ENCODE measurements around the gene ARID3A.

Gene ARID3A

DNA sequence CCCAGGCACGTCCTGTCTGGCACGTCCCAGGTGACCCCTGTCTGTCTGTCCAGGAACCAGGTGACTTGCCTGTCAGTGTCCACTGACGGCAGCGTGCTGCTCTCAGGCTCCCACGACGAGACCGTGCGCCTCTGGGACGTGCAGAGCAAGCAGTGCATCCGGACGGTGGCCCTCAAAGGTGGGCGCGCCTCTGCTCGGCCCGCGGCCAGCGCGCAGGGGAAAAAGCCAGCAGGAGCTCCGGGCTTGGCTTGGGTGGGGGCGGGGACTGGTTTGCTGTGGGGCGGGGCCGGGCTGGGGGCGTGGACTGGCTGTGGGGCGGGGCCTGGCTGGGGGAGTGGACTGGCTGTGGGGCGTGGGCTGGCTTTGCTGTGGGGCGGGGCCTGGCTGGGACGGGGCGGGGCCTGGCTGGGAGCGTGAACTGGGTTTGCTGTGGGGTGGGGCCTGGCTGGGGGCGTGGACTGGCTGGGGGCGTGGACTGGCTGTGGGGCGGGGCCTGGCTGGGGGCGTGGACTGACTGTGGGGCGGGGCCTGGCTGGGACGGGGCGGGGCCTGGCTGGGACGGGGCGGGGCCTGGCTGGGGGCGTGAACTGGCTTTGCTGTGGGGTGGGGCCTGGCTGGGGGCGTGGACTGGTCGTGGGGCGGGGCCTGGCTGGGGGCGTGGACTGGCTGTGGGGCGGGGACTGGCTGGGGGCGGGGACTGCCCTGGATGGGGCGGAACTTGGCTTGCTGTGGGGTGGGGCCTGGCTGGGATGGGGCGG, 65.5 kb downstream of the ARID3A start:
- DNase-seq, result no peak

DNA sequence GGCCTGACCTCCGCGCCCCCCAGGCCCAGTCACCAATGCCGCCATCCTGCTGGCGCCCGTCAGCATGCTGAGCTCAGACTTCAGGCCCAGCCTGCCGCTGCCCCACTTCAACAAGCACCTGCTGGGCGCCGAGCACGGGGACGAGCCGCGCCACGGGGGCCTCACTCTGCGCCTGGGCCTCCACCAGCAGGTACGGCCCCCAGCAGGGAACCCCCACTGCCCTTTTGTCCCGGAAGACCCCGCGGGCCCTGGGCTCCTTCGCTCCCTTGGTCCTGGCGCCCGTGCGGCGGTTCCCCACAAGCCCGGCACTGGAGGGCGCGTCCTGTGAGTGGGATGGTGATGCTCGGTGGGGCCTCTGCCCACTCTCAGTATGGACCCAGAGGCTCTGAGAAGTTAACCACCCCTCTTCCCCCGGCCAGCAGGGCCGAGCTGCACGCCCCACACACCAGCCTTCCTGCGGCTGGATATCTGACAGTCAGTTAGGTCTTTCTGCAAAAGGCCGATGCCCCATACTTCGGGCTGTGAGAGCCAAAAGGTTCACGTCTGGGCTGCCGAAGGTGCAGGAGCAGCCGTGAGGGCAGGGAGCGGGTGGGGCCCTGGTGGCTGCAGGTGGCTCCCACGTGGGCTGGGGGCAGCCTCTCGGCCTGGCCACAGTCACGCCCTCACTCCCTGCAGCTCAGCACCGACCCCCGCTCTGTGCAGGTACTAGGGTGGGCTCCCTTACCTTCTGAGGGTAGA, 66.3 kb downstream of the ARID3A start:
- DNase-seq, result no peak

DNA sequence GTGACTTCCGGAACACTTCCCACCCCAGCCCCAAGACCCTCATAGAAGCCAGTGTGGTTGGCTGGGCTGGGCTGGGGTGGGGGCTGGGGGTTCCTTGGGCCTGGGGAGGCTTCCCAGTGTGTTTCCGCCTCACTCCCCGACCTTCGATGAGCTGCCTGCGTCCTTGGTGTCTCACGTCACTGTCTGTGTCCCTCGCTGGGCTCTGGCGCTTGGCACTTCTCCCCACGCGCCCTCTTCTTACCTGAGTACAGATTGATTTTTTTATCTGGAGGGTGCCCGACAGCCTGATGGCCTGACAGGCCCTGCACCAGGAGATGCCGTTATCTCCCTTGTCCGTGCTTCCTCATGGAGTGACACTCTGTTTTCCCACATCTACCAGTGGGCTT, 66.8 kb downstream of the ARID3A start:
- no peak for DNase-seq

DNA sequence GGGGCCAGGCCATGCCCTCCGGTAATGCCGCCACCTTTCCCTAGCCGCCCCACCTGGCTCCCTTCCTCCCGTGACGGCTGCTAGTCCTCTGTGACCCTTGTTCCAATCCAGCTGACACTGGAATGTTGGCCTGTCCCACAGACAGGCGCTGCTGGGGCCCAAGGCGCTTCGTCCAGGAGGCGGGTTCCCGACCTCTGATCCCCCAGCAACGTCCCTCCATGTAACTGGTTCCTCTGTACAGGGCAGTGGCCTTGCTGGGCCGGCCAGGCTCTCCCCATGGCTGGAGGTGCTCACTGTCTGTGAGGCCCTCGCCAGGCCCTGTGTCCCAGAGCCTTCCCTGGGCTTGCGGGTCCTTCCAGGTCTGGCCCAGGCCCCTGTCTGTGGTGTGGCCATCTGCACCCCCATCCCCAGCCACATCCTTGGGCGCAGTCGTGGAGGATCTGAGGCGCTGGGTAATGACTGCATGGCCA, 67.6 kb downstream of the ARID3A start:
- DNase-seq, result no peak

DNA sequence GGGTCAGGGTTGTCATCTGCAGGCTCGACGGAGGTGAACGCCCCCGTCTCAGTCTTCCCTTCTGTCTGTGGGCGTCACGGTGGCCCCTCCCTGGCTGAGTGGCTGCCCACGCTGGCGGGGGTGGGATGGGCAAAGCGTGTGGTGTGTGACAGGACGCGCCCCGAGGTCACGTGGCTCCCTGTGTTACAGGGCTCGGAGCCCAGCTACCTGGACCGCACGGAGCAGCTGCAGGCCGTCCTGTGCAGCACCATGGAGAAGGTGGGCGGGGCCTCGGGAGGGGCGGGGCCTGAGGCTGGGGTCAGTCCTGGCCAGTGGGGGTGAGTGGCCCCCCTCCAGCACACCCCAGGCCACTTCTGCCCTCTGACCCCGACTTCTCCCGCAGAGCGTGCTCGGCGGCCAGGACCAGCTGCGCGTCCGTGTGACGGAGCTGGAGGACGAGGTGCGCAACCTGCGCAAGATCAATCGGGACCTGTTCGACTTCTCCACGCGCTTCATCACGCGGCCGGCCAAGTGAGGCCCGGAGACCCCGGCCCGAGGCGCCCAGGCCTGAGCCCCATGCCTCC, 68.1 kb downstream of the ARID3A start:
- no peak for DNase-seq

DNA sequence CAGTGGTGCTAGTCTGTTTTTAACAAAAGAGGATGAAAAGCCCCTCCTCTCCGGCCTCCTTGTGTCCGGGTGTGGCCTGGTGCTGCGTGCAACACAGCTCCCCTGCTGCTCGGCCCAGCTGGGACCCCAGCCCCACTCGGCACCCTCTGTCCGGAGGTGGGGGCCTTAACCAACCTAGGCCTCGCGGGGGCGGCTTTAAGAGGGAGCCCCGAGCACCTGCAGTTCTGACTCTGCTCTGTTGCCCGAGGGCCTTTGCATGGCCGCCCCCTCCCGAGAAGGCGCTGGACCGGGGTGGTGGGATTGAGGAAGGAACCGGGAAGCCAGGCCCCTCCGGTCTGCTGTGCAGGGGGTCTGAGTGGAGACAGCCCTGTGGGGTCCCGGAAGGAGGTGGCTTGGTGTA, 68.7 kb downstream of the ARID3A start:
- no peak for DNase-seq

DNA sequence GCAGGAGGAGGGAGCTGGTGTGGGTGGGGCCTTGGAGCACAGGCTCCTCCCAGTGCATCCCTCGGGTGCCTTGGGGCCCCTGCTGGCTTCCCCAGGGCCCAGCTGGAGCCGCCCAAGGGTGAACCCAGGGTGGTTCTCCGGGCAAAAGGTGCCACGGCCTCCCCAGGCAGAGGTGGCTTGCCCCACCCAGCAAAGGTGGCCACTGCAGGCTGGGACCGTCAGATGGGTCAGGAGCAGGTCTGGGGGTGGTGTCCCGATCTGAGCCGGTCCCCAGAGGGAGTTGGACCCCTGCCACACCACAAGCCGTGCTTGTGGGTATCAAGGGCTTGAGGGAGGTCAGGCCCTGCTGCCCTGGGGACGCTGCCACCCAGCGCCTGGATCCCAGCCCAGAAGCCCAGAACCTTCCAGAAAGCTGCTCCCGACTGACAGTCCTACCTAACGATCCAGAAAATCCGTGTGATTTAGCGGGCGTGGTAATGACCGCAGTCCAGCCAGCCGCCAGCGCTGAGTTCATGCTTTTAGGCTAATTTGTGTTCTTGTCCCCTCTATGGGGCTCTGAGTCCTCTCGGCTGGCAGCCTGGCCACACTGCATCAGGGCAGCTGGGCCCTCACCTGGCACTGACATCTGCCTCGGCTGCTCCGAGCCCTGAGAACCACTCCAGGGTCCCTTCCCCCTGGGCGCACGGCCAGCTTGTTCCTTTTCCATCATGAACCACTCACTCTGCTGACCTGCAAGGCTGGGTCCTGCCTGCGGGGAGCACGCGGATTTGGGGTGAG, 69.4 kb downstream of the ARID3A start:
- no peak for DNase-seq

DNA sequence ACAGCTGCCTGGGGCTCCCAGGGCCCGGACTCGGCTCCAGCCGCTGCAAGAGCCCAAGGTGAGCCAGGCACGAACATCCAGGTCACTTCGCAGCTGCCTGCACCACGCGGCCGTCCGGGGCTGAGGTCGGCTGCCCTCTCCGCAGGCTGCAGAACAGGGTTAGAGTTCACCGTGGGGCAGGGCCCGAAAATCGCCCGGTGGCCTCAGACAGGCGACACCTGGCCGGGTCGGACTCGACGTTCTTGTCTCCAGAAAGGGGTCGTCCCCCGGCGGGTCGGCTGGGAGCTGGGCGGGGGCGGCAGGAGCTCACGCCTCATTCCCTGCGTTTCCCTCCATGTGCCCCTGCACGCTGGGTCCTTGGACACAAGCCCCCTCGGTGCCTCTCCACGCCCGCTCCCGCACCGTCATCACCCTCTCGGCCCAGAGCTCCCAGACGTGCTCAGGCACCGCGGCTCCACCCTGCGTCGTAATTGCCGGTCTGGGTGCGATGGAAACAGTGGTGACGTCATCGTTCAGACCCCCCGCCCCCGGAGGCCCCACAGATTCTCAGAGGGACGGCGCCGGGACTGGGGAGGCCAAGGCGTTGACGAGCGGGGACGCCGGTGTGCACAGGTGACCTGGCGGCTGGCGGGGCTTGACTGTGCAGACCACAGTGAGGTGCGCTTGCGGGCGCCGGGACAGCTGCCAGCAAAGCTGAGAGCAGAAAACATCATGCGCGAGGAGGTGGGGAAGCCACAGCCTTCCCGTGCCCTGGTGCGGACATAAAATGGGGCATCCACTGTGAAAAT, 70.4 kb downstream of the ARID3A start:
- DNase-seq, result no peak

DNA sequence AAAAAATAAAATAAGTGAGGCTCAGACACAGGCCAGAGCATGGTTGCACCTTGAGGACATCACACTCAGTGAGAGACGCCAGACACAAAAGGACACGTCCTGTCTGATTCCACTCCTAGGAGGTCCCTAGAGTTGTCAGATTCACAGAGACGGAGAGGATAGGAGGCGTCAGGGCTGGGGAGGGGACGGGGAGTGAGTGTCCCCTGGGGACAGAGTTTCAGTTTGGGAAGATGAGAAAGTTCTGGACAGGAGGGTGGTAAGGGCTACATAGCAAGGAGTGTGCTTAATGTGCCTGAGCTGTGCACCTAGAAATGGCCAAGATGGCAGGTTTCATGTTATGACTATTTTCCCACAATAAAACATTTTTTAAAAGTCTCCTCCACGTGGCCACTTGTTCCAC, 72.2 kb downstream of the ARID3A start:
- DNase-seq, result no peak

DNA sequence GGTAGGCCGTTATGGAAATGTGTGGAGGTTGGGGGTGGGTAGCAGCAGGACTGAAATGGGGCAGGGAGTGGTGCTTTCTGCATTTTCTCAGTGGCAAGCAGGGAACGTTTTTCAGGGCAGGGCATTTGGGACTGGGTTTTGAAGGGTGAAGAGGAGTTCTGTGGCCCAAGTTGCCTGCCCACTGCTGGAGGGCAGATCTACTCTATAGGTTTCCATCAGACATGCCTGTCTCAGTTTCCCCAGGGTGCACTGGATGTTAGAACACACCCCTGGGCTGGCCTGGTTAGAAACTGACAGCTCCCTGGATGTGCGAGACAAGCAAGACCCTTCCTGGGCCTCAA, 73.5 kb downstream of the ARID3A start:
- DNase-seq, result no peak

DNA sequence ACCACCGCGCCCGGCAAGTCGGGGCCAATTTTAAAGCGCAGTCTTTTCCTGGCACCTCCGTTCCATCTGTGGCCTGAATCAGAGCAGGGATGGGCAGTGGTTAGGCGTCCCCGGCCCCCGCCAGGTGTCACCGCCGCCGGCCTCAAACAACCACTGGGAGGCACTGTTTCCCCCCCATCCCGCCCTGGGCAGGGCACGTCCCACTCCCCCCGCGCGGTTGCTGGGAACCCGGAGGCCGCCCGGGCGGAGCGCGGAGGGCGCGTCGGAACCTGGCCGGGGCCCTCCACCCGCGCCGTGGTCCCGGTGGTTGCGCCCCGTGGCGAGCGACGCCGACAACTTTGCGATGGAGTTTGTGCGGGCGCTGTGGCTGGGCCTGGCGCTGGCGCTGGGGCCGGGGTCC, 74.3 kb downstream of the ARID3A start, which contains the start of gene GRIN3B:
TSS of gene GRIN3B (plus strand) at position 325 of the 400 bp plus-strand sequence. CDS start at position 344, 19 bp downstream.
- DNase-seq, result no peak

DNA sequence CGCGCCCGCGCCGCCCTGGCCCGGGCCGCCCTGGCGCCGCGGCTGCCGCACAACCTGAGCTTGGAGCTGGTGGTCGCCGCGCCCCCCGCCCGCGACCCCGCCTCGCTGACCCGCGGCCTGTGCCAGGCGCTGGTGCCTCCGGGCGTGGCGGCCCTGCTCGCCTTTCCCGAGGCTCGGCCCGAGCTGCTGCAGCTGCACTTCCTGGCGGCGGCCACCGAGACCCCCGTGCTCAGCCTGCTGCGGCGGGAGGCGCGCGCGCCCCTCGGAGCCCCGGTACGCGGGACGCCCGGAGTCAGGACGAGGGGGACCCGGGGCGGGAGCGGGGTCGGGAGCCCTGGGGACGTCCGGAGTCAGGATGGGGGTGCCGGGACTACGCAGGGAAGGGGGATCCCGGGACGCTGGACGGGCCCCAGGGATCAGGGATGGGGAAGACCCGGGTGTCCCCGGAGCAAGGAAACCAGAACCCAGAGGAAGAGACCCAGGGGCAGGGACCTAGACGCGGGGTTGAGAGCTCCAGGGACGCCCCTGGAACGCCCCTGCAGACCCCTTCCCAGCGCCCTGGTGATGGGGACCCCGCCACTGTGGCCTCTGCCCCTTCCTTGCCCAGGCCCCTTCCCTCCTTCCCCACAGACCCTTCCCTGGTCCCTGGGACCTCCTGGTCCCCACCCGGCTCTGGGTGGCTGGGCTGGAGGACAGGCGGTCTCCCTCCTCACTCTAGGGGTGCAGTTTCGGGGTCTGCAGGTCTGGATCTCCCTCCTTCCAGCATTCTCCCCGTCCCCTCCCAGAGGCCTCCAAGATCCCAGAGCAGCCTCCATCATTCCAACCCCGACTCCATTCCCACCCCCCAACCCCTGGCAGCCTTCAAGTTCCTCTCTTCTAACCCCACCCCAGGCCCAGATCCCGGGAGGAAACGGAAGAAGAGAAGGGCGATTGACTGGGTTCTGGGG, 75.0 kb downstream of the ARID3A start:
- no peak for DNase-seq

DNA sequence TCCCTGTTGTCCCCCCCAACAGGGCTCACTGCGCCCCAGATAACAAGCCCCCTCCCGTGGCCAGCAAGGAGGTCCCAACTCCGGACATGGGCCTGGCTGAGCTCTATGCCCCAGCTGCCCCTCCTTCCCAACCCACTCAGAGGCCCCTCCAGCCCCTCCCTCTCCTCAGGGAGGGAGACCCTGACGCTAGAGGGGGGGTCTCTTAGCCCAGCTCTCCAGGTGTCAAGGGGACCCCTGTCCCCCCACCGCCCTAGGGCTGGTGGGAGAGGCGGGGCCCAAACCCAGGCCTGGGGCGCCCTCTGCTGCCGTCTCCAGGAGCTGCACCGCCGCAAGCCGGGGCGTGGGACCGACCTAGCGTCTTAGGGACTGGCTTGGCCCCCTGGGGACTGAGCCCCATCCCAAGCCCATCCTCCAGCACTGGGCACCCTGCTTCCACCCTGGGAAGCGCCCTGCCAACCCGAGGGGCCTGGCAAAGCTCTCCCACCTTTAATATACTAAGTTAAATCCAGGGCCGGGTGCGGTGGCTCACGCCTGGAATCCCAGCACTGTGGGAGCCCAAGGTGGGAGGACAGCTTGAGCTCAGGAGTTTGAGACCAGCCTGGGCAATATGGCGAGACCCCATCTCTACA, 75.8 kb downstream of the ARID3A start:
- DNase-seq, result no peak

DNA sequence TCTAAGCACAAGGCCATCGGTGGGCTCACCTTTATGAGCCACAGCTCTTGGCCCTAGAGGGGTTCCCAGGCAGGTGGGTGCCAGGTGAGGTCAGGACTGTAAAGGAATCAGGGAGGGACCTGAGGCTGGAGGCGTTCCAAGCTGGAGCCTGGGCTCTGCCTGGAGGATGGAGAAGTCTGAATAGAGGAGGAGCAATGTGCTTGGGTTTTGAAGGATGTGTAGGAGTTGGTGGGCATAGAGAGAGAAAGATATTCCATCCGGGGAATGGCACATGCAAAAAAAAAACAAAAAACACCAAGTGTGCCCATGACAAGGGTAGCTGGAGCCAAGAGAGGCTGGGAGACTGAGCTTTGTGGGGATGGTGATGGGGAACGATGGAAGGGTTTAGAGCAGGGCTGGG, 76.8 kb downstream of the ARID3A start:
- DNase-seq, result no peak

DNA sequence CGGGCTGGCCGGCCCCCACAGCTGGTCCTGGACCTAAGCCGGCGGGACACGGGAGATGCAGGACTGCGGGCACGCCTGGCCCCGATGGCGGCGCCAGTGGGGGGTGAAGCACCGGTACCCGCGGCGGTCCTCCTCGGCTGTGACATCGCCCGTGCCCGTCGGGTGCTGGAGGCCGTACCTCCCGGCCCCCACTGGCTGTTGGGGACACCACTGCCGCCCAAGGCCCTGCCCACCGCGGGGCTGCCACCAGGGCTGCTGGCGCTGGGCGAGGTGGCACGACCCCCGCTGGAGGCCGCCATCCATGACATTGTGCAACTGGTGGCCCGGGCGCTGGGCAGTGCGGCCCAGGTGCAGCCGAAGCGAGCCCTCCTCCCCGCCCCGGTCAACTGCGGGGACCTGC, 77.4 kb downstream of the ARID3A start:
- no peak for DNase-seq

DNA sequence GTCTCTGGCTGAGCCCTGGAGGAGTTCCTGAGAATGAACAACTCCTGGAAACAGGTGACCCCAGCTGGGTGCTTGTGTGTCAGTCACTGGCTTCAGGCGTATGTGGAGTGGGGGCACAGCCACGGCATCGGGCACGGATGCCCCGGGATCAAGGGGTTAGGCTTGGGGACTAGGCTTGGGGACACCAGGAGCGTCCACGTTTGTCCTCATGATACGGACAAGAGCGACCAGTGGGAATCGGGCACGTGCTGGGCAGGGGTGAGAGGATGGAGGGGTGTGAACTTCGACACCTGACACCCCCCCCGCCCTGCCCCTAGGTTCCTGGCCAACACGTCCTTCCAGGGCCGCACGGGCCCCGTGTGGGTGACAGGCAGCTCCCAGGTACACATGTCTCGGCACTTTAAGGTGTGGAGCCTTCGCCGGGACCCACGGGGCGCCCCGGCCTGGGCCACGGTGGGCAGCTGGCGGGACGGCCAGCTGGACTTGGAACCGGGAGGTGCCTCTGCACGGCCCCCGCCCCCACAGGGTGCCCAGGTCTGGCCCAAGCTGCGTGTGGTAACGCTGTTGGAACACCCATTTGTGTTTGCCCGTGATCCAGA, 78.5 kb downstream of the ARID3A start:
- DNase-seq, result no peak

DNA sequence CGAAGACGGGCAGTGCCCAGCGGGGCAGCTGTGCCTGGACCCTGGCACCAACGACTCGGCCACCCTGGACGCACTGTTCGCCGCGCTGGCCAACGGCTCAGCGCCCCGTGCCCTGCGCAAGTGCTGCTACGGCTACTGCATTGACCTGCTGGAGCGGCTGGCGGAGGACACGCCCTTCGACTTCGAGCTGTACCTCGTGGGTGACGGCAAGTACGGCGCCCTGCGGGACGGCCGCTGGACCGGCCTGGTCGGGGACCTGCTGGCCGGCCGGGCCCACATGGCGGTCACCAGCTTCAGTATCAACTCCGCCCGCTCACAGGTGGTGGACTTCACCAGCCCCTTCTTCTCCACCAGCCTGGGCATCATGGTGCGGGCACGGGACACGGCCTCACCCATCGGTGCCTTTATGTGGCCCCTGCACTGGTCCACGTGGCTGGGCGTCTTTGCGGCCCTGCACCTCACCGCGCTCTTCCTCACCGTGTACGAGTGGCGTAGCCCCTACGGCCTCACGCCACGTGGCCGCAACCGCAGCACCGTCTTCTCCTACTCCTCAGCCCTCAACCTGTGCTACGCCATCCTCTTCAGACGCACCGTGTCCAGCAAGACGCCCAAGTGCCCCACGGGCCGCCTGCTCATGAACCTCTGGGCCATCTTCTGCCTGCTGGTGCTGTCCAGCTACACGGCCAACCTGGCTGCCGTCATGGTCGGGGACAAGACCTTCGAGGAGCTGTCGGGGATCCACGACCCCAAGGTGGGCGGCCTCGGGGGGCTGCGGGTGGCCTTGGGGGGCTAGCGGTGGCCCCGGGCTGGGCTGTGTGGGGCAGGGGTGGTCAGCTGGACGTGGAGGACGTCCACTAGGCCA, 79.2 kb downstream of the ARID3A start:
- no peak for DNase-seq

DNA sequence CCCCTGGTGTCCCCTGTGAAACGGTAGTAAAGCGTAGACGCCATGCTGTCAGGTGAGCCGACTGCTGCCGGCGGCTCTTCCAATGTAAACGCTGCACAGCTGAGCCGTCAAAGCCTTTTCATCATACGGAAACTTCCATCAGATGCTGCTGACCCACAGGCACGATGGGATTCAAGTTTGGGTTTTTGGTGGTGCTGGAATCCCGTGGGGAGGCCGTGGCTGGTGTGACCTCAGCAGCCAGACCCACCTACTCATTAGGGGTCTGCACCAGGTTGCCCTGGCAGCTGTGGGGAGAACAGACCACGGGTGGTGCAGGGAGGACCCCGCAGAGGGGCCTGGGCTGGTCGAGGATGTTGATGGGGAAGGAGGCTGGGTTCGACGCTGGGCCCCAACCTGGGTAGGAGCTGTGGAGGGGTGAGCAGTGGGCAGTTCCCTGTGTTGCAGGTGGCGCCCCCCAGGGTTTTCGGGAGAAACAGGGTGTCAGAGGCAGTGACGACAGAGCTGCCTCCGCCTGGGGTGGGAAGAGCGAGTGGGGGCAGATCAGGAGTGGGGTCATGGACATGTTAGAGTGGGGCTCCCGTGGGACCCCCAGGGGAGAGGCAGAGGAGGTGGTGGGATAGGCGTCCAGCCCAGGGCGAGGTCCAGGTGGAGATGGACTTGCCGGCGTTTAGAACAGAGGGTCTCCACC, 81.0 kb downstream of the ARID3A start:
- no peak for DNase-seq
